Fibroblast of gingiva (primary cell): ENCODE measurements around the gene IFT57.
"Not testable (repeated sequence)": the region's sequence is repeated elsewhere in the genome, so short reads cannot be mapped to it uniquely, and the experiment has no call there.

ENCODE experiments used
- DNase-seq: peaks from one replicate; pipeline ENCODE4 v3.0.0-alpha.2; 2011; ENCODE audit warnings: low read depth

Gene IFT57, protein sequence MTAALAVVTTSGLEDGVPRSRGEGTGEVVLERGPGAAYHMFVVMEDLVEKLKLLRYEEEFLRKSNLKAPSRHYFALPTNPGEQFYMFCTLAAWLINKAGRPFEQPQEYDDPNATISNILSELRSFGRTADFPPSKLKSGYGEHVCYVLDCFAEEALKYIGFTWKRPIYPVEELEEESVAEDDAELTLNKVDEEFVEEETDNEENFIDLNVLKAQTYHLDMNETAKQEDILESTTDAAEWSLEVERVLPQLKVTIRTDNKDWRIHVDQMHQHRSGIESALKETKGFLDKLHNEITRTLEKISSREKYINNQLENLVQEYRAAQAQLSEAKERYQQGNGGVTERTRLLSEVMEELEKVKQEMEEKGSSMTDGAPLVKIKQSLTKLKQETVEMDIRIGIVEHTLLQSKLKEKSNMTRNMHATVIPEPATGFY

DNA sequence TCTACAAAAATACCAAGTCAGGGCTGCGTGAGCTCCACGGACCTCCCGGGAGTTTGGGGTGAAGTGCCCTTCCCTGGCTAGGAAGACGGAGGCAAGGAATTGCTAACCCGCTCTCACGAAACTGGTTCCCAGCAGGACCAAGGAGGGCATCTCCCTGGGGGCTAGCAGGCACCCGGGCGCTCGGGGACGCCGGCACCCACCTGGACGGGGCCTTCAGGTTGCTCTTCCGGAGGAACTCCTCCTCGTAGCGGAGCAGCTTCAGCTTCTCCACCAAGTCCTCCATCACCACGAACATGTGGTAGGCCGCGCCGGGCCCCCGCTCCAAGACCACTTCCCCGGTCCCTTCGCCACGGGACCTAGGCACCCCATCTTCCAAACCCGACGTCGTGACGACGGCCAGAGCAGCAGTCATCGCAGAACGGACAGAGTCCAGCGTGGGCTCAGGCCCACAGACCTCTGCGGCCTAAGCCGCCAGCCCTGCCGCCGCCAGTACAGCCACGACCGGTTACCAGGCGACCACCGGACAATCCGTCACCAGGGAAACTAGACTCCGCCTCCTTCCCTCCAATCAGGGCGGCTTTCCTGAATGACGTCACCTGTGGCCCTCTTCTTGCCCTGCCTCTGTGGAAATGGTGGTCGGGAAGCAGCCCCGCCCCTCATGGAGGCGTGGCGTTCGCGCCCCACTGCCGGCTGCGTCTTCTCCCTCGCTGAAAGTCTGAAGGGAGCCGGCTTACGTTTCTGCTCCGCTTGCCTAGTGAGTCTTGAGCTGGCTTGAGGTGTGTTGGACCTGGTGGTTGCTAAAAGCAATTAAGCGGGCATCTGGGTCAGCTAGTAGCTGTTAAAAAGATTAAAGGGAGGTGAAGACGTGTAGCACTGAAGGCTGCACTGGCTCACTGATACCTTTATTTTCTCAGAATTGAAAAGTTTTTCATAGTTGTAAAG is at the start of gene IFT57:
Gene IFT57, minus strand, starts transcription at position 514 of the 942 bp plus-strand sequence. Its CDS starts 102 bp downstream, at position 412.
- DNase-seq, result peak; percentile 97

DNA sequence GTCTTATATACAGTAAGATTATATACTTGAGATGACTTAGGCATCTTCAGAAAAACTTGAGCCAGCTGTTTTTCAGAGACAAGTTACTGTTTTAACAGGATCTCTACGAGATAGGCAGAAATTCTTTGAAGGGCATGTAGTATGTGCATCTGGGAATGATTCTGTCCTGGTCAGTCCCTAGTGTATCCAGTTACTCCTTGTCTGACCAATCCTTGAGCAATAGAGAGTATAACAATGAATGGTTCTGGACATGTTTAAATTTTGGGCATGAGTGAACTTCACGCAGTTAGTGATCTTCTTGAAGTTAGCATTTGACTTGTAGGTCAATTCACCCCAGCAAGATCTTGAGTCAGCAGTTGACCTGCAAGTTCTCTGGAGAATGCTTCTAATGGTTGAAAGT is 49.4 kb upstream of the IFT57 start:
- DNase-seq, result peak; percentile 66

DNA sequence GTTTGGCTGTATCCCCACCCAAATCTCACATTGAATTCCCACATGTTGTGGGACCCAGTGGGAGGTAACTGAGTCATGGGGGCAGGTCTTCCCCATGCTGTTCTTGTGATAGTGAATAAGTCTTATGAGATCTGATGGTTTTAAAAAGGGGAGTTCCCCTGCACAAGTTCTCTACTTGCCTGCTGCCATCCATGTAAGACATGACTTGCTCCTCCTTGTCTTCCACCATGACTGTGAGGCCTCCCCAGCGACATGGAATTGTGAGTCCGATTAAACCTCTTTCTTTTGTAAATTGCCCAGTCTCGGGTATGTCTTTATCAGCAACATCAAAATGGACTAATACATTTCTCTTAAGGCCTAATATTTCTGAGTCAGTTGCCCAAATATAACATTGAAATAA is 46.0 kb upstream of the IFT57 start:
- DNase-seq, result not testable (repeated sequence)

DNA sequence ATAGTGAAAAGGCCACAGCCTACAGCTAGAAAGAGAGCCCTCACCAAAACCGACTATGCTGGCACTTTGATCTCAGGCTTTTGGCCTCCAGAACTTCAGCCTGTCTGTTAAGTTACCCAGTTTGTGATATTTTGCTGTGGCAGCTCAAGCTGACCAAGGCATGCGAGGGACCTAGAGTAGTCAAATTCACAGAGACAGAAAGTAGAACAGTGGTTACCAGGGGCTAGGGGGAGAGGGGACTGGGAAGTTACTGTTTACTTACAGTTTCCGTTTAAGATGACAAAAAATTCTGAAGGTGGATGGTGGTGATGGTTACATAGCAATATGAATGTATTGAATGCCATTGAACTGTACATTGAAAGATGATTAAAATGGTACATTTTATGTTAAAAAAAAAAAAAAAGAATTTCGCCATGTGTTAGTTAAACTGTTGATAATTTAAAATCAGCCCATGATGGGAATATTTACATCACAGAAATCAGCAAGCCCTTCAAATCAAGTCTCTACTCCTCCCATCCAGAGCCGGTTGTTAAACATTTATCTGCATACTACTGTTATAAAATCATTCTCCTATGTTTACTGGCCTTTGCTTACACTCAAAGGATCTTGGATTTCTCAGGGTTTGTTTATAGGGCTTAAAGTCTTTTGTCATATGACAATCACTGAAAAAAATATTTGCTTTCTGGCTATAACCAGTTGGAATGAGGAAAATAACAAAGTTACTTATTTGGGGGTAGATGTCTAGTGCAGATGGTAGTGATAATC is 42.5 kb upstream of the IFT57 start:
- not testable (repeated sequence) for DNase-seq

DNA sequence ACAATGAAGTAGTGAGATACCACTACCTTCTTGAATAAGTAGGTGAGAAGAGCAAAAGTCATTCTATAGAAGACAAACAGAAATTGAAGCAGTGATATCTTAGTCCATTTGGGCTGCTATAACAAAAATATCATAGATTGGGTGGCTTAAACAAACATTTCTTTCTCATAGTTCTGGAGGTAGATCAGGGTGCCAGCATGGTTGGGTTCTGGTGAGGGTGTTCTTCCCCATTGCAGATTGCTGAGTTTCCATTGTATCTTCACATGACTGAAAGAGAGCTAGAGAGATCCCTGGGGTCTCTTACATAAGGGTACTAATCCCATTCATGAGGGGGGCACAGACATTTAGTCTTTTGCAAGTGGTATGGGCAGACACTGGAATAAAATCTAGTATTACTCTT is 32.9 kb upstream of the IFT57 start:
- no peak for DNase-seq

DNA sequence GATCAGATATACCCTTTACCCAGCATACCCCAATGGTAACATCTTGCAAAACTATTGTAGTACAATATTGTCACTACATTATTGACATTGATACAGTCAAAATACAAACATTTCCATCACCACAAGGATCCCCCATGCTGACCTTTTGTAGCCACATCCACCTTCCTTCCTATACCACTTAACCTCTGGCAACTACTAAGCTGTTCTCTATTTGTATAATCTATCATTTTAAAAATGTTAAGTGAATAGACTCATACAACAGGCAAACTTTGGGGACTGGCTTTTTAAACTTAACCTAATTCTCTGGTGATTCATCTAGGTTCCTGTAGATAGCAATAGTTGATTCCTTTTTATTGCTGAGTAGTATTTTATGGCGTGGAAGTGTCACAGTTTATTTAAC is 29.6 kb upstream of the IFT57 start:
- no peak for DNase-seq

DNA sequence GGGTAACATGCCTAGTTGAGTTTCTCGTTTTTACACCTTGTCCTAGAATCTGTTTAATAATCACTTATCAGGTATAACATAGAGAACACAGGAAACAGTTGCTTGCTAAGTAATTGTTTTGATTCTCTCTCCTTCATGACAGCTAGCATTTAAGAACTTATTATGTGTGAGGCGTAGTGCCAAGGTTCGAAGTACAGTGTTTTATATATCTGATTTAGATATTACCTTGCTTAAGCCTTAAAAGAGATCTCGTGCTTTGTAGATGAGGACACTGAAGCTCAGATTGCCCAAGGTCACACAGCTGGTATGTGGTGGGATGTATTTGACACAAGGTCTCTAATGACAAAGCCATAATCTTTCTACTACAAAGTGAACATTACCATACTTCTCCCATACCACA is 29.0 kb upstream of the IFT57 start:
- DNase-seq, result no peak

DNA sequence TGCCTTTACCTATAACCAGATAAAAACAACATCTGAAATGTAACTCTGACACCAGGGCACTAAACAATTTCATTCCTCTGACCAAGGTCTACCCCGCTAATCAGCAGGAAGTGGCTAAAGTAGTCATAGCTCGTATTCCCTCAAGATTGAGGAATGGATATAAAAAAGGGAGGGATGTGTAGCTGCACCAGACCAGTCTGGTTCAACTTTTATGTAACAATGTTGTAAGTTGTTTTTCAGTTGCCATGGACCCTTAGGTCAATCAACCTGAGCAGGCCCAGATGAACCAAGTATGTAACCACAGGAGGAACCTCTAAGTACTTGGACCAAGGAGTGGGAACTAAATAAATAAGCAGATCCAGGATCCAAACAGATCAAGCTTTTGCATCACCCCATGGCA is 28.4 kb upstream of the IFT57 start:
- DNase-seq, result no peak

DNA sequence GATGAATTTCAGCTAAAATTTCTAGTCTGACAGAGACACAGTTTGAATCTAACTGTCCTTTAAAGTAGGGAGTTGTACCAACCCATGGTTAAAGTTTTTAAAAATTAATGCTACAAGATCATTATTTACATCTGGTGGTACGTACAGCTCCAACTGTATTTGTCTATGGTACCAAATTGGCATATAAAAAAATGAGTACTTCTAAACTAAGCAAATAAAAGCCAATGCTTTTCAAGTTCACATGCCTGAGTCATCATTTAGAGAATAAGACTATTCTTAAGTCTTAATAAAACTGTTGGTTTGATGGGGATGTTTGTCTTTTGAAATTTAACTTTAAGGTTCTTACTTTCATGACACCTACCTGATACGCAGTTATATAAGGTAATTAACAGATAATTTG is 21.0 kb upstream of the IFT57 start:
- DNase-seq, result no peak

DNA sequence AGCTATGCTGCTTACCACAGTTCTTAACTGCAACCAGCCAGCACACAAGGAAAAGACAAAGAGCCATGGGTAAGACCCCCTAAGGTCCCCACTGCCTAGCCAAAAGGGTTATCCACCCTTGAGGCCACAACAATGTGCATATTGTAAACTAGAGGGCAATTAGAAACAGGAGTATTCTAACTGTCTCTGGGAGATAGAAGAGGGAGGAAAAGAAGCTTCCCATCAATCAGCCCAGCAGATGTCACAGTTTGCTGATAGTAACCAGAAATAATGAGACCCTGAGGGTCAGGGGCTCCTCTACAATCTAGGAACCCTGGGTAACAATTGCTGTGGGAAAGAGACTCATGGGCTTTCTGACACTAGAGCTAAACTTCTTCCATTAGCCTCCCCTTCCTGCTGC is 20.6 kb upstream of the IFT57 start:
- DNase-seq, result no peak

DNA sequence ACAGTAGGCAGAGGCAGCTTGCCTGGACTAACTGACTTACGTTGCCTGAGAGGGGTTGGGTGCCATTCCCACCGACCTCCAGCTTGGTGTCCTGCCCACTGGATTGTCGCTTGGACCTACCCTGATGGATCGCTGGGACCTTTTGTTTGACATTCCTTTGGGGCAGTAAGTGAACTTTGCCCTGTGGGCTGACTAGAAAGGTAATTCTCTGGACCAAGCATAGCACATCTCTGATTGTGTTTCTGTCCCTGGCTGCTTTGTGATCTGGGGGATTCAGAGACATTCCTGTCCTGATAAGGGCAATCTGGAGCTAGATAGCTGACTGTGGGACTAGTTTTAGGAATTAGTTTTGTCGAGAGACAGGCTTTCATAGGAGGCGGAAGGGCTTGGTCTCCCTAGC is 19.5 kb upstream of the IFT57 start:
- DNase-seq, result no peak

DNA sequence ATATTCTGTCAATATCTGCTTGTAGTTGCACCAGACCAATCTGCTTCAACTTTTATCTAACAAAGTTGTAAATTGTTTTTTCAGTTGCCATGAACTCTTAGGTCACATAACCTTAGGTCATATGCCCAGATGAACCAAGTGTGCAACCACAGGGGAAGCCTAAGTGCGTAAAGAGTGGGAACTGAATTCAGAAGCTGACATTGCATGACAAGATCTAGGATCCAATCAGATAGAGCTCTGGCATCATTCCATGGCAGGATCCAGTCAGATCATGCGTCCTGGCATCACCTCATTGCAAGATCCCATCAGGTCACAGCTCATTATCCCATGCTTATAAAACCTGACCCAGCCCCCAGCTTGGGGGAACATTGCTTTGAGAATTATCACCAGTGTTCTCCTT is 18.9 kb upstream of the IFT57 start:
- DNase-seq, result no peak

DNA sequence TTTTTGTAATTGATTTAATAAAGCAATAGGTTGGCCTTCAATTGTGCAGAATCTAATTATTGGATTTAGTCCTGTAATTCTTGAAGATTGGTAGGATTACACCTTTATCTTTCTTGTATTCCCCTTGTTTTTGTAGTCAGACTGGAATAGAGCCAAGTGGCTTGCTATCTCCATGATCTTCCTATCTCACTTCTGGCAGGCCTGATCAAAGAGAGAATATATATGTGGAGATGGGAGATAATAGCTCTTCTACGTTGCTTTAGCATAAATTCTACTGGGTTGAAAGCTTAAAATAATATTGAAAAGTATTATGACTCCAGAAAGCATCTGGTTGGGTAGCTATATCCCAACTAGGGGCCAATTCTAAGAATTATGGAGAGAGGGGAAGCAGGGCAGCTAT is 16.9 kb upstream of the IFT57 start:
- DNase-seq, result no peak

DNA sequence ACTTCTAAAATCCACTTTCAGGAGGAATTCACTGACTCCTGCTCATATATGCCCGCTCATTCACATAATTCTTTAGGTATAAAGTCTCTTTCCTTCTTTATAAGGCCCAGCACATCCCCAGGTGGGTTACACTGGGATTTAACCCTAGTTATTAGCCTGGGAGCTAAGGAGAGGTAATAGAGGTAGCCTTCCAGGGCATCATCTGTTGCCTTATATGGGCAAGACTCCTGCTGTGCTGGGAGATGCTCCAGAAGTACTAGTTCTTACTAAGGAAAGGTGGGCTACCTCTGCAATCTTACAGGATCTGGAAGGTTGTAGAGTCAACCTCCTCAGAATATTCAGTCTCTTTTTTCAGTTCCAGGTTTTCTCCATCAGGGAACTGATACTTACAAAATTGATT is 13.1 kb upstream of the IFT57 start:
- no peak for DNase-seq

DNA sequence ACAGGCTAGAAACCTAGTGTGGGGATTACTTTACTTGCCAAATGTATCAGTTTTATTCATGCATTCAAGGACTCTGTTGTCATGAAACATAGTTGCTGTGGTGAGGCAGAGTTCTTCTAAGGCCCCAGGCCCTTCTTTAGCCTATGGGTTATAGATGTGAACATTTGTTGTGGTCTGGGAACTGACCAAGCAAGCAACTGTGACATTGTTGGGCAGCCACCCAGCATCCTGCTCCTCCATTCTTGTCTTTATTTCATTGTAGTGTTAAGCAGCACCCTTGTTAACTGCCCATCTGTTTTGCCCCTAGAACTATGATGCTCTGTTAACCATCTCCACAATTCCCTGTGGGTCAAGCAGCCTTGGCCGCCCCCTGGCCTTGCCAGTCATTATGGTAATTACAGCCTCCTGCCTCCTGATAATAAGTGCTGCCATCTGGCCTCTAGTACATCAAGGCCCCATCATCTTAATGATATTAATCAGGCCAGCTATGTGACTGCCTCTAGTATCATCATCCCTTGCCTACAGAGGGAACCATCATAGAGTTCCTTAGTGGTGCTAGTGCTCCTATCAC is 12.2 kb upstream of the IFT57 start:
- DNase-seq, result no peak

DNA sequence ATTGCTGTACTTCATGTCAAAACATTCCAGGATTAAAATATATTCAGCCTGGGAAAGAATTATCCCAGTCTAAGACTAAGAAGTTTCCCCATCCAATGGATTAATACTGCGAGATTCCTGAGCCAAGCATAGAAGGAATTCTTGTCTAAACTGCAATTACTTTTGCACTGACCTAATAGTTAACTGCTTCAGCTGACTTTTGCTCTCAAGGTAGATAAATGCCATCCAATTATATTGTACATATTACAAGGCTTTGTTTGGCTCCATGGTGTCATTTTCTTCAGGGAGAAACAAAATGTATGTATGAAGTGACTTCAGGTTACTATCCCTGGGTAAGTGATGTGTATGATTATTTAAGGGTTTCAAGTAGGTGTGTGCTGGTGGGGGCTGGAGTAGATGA is 6.1 kb upstream of the IFT57 start:
- DNase-seq, result no peak

DNA sequence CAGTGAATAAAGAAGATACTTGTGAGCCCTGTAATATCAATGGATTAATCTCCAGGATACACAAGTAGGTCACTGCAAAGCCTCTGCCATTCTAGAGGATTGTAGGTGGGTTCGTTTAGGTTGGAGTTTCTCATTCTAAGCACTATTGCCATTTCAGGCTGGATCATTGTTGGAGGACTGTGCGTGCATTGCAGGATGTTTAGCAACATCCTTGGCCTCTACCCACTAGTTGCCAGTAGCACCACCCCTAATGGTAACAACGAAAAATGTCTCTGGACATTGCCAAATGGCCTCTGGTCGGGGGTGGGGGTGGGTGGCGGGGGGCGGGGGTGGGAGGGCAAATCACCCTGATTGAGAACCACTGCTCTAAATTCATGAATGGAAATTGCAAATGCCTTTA is 4.9 kb upstream of the IFT57 start:
- DNase-seq, result no peak

DNA sequence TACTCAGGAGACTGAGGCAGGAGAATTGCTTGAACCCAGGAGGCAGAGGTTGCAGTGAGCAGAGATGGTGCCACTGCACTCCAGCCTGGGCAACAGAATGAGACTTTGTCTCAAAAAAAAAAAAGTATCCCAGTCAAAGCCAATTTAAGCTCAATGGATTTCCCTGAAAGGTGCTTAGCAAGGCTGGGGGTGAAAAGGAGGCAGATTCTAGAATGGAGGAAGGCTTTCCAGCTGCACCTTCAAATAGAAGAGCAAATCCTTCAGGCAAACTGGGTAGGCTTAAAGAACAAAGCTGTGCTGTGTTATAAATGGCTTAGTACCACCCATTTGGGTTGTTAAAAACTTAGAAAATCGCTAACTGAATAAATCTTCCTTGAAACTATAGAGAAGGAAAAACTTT is 3.0 kb upstream of the IFT57 start:
- DNase-seq, result no peak

DNA sequence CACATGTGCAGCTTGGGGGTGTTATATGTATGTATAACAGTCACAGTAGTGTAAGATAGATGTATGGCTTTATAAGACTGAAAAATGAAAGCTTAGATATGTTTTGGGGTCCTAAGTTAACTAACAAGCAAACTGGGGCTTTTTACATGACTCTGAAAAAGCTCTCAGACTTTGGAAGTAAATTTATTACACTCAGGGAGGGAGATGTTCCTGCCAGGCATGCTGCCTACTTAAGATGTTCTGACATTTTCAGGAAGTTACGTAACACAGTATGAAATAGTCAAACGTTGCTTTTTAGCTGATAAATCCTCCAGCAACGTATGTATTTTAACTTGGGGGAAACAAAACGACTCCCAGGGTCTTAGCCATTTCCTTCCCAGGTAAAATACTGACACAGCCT is 1.7 kb upstream of the IFT57 start:
- peak; percentile 36 for DNase-seq

DNA sequence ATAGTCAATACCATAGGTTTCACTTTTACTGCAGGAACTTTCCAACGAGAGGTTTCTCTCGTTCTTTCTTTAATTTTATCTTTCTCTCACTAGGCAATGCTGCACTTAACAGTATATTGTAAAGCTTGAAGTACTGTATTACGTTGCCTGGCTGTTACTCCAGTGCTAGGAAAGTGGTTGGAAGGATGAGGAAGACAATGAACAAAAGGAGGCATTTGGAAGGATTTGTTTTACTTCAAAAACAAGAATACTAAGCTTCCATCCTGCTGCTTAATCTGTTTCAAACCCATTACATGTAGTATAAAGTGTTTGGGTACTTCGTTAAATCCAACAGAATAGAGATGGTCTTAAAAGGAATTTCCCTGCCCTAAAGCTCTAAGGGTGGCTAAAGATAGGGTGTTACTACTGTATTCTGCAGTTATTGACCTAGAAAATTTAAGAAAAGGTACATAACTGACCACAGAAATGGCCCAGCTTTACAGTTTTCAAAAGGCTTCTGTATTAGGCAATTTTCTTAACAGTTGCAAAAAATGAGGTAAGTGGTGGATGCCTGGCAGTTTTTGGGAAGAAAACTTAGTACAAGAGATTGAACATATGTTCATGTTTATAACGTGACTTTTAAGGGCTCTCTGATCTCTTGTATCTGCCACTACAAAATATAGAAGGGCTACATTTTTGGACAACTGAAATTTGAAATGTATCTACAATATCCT is 785 bp upstream of the IFT57 start:
- no peak for DNase-seq

DNA sequence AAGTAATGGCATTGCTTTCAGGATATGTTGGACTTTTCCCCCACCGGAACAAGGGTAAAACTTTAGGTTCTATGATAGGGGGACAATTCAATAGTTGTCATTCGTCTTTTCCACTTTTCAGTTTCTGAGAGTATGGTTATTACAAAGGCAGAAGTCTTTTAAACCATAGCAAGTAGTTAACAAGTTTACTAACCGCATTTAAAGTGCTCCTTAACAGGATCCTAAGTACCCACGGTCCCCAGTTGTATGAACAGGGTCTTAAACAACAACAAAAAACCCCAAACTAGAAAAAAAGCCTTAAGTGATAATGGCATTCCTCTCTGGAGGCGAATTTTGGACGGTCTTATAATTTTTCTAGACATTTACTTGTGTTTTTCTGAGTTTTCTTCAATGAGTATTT is 831 bp downstream of the IFT57 start:
- no peak for DNase-seq
